ENCODE measurements around the gene MXI1. TPM values are rescaled to one million over a fixed set of nuclear protein-coding genes. Genes with fewer than 3 reads are reported as not detected.

Gene MXI1
- total RNA-seq, 2 experiments from 2014 or later = 29.8 to 33.2 TPM

DNA sequence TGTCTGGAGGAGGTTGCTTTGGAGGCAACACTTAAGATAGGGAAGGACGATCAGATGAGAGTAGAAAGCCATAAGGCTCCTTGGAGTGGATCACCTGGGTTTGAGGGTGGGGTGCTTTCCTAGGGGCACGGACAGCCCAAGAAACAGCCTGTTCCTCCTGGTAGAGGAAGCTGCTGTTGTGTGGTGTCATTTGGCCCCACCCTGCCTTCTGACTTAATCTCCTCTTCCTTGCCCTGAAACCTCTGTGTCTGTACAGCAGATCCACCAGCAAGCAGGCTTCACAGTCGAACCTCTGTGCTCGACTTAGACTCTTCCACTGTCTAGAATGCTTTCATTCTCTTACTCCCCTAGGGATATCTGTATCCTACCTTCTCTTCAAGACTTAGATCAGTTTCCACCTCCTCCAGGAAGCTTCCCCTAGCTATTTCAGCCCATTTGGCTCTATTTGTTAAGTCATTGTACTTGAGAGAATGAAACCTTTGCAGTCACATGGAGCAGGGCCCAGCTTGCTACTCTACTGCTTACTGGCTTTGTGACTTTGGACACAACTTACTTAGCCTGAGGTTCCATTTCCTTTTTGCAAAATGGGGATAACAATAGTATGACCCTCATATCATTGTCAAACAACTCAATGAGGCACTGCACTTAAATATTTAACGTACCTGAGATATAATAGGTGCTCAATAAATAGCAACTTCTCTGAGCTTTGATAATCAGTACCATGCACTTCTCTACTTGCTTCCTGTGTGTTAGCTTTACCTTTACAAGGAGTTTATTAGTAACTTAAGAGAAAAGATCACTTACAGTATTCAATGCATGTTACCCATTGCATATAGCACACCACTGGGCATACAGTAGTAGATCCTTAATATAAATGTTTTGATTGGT lies 5.0 kb downstream of the MXI1 start:
- Mint-ChIP-seq H3K27me3 (peaks cover 6% of the 10 kb centered on the region), H3K4me1 (peaks cover 46% of the 10 kb centered on the region), H3K36me3 (peaks cover 3% of the 10 kb centered on the region), H3K27ac (peak overlapping the region; percentile 91), H3K4me3 (peak overlapping the region; percentile 93), H3K9me3 (no peaks in the 10 kb centered on the region)
- ATAC-seq (ENCODE audit: low read depth) (peak; percentile 44), DNase-seq (peak; percentile 52)
- POLR2A ChIA-PET = interaction anchor here (0.6 to 2.9 kb wide), 7 partner anchors 10 to 715 kb away, joined by 3 to 13 read pairs (median 4); no protein-coding TSS in a partner anchor

DNA sequence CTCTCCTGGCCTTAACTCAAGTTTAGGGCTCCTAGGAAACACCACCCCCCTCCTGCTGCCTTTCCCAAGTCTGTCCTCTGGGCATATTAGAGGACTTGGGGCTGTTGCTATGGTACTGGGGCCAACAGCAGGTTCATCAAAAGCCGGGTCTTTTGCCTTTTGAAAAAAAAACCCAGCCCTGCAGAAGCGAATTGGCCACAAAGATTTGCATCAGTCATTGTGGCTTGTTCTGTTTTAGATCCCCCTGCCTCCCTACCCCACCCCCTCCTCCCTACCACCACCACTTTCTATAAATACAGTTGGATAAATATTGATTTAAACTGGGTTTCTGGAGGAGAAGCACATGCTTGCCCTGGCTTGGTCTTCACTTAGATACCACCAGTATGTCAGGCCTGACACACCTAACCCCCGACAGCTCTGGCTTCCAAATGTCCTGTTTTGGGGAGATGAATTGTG lies 7.0 kb downstream of the MXI1 start:
- Mint-ChIP-seq H3K4me3 (peak overlapping the region; percentile 13), H3K4me1 (peaks cover 55% of the 10 kb centered on the region), H3K9me3 (no peaks in the 10 kb centered on the region), H3K27ac (no peak overlapping the region), H3K36me3 (peaks cover 3% of the 10 kb centered on the region), H3K27me3 (peaks cover 8% of the 10 kb centered on the region)
- DNase-seq = no peak
- POLR2A ChIA-PET = interaction anchor here (0.7 kb wide), 1 partner anchor 62 kb away, joined by 3 read pairs; no protein-coding TSS in a partner anchor
- no peak for ATAC-seq (ENCODE audit: low read depth)

DNA sequence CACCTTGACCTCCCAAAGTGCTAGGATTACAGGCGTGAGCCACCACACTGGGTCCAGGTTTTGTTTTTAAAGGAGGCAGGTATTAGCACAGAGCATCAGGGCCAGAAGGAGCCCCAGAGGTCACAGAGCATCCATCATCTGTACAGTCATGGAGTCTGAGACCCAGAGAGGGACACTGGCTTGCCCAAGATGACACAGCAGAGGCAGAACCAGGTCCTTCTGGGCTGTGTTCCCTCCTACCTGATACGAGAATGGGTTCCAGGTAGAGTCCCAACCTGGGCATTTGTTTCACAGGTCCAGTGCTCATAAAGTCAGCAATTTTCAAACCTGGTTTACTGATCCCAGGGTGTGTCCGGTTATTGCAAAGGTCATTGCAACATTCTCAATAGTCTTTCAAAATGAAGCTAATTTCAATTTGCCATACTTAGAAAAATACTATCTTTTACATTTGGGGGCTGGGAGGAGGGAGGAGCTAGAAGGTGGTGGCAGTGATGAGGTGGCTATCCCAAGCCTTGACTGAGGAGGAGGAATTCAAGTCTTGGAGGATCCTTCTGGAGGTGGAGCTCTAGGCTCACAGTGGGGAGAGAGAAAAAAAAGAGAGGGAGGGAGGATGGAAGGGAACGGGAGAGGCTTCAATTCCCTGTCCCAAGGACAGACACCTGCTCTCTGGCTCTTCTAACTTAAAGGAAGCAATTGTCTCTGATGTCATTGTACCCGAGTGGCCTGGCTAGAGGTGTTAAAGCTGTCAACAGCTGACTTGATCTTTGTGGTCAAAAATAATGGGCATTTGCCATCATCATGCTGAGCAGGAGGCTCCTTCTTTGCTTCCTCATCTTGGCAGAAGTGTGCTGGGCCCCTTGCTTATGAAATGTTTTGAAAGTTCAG lies 8.1 kb downstream of the MXI1 start:
- no peak overlapping the region for H3K27ac Mint-ChIP-seq
- no peak overlapping the region for H3K4me3 Mint-ChIP-seq
- H3K27me3 Mint-ChIP-seq = peaks cover 8% of the 10 kb centered on the region
- POLR2A ChIA-PET = interaction anchor here (0.7 kb wide), 1 partner anchor 78 kb away, joined by 3 read pairs; no protein-coding TSS in a partner anchor
- DNase-seq (no peak), ATAC-seq (ENCODE audit: low read depth) (no peak)
- H3K4me1 Mint-ChIP-seq = peaks cover 56% of the 10 kb centered on the region
- no peaks in the 10 kb centered on the region for H3K9me3 Mint-ChIP-seq
- peaks cover 3% of the 10 kb centered on the region for H3K36me3 Mint-ChIP-seq

DNA sequence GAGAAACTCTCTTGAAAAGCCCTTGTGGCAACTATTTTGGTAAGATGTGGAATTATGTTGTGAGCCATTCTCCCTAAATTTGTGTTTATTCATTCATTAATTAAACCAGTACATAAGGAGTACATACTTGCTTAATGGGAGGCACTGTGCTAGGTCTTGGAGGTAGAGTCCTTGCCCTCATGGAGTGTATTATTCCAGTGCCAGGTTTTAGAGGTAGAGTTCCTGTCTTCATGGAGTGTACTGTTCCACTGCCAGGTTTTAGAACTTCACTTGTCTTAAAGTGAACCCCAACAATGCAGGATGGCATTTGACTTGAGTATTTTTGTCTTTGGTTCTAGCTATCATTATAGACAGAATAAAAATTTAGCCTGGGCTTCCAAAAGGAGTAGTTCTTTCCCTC lies 8.8 kb downstream of the MXI1 start:
- Mint-ChIP-seq H3K36me3 (peaks cover 3% of the 10 kb centered on the region), H3K27me3 (peaks cover 8% of the 10 kb centered on the region), H3K27ac (no peak overlapping the region), H3K9me3 (no peaks in the 10 kb centered on the region), H3K4me1 (peaks cover 57% of the 10 kb centered on the region), H3K4me3 (no peak overlapping the region)
- ATAC-seq (ENCODE audit: low read depth) = no peak
- POLR2A ChIA-PET = no interaction called here
- no peak for DNase-seq

DNA sequence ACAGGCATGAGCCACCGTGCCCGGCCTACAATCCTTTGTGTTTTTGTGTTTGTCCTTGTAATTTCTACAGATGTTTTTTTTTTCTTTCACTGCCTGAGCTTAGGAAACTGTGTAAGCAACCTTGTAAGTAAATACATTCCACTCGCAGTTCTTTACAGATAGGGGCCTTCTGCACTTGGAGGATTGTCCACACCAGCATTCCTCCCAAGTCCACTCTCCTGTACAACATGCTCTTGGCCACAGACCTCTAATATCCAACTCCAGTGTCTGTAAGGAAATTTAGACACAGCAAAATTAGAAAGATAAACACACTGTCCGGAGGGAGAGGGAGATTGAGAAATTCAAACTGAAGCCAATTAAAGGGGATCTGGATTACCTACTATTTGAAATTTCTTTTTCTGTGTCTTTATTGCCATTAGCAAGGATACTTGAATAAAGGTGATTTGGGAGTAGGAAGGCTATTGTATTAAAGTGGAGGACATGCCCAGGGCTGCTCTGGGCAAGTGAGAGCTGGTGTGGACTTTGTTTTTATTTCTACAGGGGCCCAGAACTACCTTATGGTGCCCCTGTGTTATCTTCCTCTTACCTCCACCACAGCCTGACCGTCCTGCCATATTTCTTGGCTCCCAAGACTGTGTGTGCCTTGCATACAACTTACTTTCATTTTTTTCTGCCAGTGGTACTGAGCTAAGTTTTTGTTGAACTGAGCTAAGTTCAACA lies 9.7 kb downstream of the MXI1 start:
- H3K4me3 Mint-ChIP-seq = no peak overlapping the region
- peaks cover 56% of the 10 kb centered on the region for H3K4me1 Mint-ChIP-seq
- ATAC-seq (ENCODE audit: low read depth) = no peak
- H3K9me3 Mint-ChIP-seq = no peaks in the 10 kb centered on the region
- H3K36me3 Mint-ChIP-seq = peaks cover 5% of the 10 kb centered on the region
- no peak for DNase-seq
- H3K27ac Mint-ChIP-seq = no peak overlapping the region
- H3K27me3 Mint-ChIP-seq = peaks cover 8% of the 10 kb centered on the region
- POLR2A ChIA-PET = no interaction called here

DNA sequence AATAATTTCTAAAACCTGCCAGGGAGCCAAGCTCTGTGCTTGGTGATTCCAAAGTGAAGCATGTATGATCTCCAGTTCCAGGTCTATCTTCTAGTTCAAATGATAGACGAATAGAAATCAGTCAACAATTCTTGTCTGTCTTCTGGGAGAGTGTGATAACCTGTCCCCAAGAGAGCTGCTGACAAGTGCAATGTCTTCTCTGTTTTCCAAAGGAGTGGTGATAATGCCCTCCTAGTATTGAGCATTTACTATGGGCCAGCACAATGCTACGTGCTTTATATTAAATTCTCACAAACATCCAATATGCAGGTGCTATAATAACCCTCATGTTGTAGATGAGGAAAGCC lies 10.2 kb downstream of the MXI1 start:
- H3K27ac Mint-ChIP-seq = no peak overlapping the region
- POLR2A ChIA-PET = no interaction called here
- no peak overlapping the region for H3K4me3 Mint-ChIP-seq
- no peaks in the 10 kb centered on the region for H3K9me3 Mint-ChIP-seq
- H3K27me3 Mint-ChIP-seq = peaks cover 8% of the 10 kb centered on the region
- peaks cover 54% of the 10 kb centered on the region for H3K4me1 Mint-ChIP-seq
- peaks cover 5% of the 10 kb centered on the region for H3K36me3 Mint-ChIP-seq
- ATAC-seq (ENCODE audit: low read depth) (no peak), DNase-seq (no peak)

DNA sequence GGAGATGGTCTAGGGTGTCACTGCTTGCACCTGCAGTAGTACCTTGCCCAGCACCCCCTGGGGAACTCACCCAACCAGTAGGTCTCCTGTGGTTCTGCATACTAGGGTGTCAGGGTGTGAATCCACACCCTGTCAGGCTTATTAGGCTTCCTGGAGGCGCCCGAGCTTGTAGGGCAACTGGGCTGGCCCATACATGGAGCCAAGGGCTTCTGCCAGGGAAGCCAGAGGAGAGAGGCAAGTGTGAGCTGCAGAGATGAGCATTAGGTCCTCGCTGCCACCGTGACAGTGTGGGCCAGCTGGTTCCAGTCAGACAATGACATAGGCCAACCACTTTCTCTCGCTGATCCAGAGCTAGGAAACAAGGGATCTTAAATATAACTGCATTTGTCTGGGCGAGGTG lies 11.2 kb downstream of the MXI1 start:
- DNase-seq = no peak
- POLR2A ChIA-PET = no interaction called here
- peaks cover 7% of the 10 kb centered on the region for H3K27me3 Mint-ChIP-seq
- ATAC-seq (ENCODE audit: low read depth) = no peak
- no peaks in the 10 kb centered on the region for H3K9me3 Mint-ChIP-seq
- peaks cover 5% of the 10 kb centered on the region for H3K36me3 Mint-ChIP-seq
- peaks cover 49% of the 10 kb centered on the region for H3K4me1 Mint-ChIP-seq
- H3K4me3 Mint-ChIP-seq = no peak overlapping the region
- no peak overlapping the region for H3K27ac Mint-ChIP-seq

DNA sequence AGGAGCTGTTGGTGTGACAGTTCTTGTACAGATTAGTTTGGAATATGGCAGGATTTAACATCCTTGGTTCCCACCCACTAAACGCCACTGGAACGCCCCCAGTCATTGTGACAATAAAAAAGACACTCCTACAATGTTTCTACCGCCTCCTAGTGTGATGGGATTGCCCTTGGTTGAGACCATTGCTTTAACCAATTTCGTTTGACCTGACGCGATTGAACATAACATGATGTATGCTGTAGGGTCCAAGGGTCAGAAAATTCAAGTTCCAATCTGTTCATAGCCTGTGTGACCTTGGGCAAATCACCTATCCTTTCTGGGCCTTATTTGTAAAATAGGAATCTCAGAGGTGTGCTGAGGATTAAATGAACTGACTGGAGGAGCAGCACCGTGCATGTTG lies 12.5 kb downstream of the MXI1 start:
- Mint-ChIP-seq H3K27ac (no peak overlapping the region), H3K4me3 (no peak overlapping the region), H3K9me3 (no peaks in the 10 kb centered on the region), H3K27me3 (peaks cover 9% of the 10 kb centered on the region), H3K36me3 (peaks cover 5% of the 10 kb centered on the region), H3K4me1 (peaks cover 45% of the 10 kb centered on the region)
- ATAC-seq (ENCODE audit: low read depth) (no peak), DNase-seq (no peak)
- POLR2A ChIA-PET = interaction anchor here (3.0 kb wide), 1 partner anchor 10 kb away, joined by 16 read pairs; no protein-coding TSS in a partner anchor

DNA sequence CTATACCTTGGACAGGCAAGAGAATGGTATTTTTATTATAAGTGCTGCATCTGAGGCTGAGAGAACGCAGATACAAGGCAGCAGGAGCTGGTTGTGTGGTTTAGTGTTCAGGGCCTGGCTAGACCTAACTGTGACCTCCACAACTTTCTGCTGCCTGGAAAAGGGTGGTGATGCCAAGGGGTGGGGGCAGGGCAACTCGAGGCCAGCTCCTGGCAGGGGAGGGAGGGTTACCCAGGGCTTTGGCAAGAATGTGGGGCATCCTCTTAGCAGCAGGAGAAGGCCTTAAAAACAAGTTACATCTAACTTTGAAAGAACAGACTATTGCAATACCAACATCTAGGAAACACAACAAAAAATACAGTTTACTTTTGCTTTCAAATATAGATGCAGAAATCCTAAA lies 13.0 kb downstream of the MXI1 start:
- no peak overlapping the region for H3K27ac Mint-ChIP-seq
- POLR2A ChIA-PET = interaction anchor here (3.0 kb wide), 1 partner anchor 11 kb away, joined by 16 read pairs; no protein-coding TSS in a partner anchor
- H3K4me1 Mint-ChIP-seq = peaks cover 49% of the 10 kb centered on the region
- H3K27me3 Mint-ChIP-seq = peaks cover 9% of the 10 kb centered on the region
- H3K36me3 Mint-ChIP-seq = peaks cover 5% of the 10 kb centered on the region
- H3K4me3 Mint-ChIP-seq = no peak overlapping the region
- no peak for ATAC-seq (ENCODE audit: low read depth)
- no peaks in the 10 kb centered on the region for H3K9me3 Mint-ChIP-seq
- DNase-seq = no peak

DNA sequence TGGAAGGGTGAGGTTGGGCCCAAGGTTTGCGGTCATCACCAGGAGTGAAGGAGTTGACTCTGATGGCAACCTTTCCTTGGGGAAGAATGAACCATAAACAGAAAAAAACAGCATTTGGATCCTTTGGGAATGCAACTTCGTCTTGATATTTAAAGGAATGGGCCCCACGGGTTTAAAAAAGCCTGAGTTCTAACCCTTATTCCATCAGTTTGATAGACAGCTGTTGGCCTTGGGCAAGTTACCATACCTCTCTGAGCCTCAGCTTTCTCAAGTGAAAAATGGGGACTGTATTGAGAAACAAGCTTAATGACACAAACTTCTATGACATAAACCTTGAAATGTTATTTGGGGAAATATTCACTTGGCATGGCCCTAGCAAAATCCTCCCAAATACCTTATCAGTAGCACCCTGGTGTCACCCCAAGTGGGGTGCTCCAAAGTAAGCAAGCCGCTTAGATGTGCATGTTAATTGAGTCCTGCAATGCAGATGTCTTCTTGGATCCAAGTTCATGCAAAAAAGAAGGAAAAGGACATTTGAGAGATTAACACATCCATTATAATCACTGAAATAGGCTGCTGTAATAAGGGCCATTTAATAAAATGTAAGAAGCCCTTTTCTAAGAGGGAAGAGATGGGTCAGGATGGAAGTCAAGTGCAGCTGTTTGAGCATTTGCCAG lies 13.8 kb downstream of the MXI1 start:
- peaks cover 7% of the 10 kb centered on the region for H3K27me3 Mint-ChIP-seq
- ATAC-seq (ENCODE audit: low read depth) (no peak), DNase-seq (no peak)
- peaks cover 45% of the 10 kb centered on the region for H3K4me1 Mint-ChIP-seq
- peak overlapping the region; percentile 74 for H3K4me3 Mint-ChIP-seq
- no peak overlapping the region for H3K27ac Mint-ChIP-seq
- H3K9me3 Mint-ChIP-seq = no peaks in the 10 kb centered on the region
- peaks cover 2% of the 10 kb centered on the region for H3K36me3 Mint-ChIP-seq
- POLR2A ChIA-PET = interaction anchor here (2.5 to 3.0 kb wide), 2 partner anchors 9 to 12 kb away, joined by 13 to 16 read pairs; no protein-coding TSS in a partner anchor

DNA sequence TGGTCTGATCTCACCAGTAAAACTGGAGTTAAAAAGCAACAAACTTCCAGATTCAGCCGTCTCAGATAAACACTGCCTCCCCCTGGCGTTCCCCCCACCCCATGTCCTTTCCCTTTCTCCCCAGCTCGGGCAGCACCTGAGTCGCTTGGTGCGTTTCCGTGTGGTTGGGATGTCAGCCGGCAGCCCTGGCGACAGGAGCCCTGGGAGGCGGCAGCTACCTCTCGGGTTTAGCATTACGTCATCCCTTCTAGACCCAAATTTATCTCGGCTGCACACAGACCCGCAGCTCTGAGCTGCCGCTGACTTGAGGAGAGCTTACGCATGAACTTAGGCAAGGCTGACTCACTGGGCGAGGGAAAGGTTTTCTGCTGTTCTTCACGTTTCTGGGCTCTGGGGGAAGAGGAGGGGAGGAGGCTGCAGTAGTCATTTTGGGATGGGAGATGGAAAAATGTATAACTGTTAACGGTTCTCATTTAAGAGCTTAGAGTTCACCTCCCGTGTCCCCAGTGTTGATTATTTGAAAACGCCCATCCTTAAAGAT lies 14.4 kb downstream of the MXI1 start:
- Mint-ChIP-seq H3K4me1 (peaks cover 45% of the 10 kb centered on the region), H3K36me3 (peaks cover 2% of the 10 kb centered on the region), H3K4me3 (peak overlapping the region; percentile 74), H3K9me3 (no peaks in the 10 kb centered on the region), H3K27me3 (peaks cover 7% of the 10 kb centered on the region), H3K27ac (peak overlapping the region; percentile 67)
- DNase-seq (peak; percentile 65), ATAC-seq (ENCODE audit: low read depth) (peak; percentile 67)
- POLR2A ChIA-PET = interaction anchor here (1.0 to 3.0 kb wide), 3 partner anchors 9 to 65 kb away, joined by 3 to 16 read pairs (median 13); no protein-coding TSS in a partner anchor

DNA sequence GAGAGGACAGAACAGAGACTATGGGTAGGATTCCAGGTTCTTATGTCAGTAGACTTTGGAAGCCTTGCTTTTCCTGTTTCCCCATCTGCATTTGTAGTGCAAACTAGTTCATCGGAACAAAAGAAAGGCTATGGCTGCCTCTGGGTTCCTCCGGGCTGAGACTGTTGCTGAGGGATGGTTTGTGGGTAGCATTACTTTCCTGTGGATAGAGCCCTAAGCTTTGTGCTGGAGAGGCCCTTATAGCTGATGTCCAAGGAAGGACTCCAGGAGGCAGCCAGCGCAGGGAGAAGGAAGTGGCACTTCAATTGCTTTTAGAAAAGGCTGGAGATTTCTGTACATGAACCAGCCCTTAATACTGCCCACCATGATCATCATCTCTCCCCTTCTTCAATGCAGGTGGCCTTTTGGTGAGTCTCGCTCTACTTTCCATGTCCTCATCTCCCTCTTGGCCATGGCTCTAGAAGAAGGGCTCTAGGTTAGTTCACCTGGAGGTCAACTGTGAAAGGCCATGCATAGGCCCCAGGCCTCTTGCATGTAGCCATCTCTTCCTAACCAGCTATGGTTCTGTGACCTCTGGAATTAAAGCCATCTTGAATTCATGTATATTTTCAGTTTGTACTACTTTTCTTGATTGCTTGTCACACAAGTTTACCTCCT lies 15.4 kb downstream of the MXI1 start:
- DNase-seq (no peak), ATAC-seq (ENCODE audit: low read depth) (no peak)
- POLR2A ChIA-PET = interaction anchor here (1.0 to 3.0 kb wide), 3 partner anchors 10 to 66 kb away, joined by 3 to 16 read pairs (median 13); no protein-coding TSS in a partner anchor
- Mint-ChIP-seq H3K36me3 (peaks cover 2% of the 10 kb centered on the region), H3K27ac (peak overlapping the region; percentile 67), H3K9me3 (no peaks in the 10 kb centered on the region), H3K27me3 (peaks cover 5% of the 10 kb centered on the region), H3K4me3 (peak overlapping the region; percentile 74), H3K4me1 (peaks cover 42% of the 10 kb centered on the region)
